Muscle of leg (tissue), 11 donors: ENCODE results near the gene CNNM2. TPM values are rescaled to one million over a fixed set of nuclear protein-coding genes. Genes with fewer than 3 reads are reported as not detected.
"Not testable (repeated sequence)": the region's sequence is repeated elsewhere in the genome, so short reads cannot be mapped to it uniquely, and the experiment has no call there.

Source experiments
- DNase-seq: peaks from one replicate; pipeline ENCODE4 v3.0.0; 2013
- H3K27ac ChIP-seq: one replicate; pipeline ENCODE4 v1.5.1; 2013; ENCODE audit warnings: mild to moderate bottlenecking, low read length, control low read depth
- H3K27me3 ChIP-seq: one replicate; pipeline ENCODE4 v1.6.1; 2013; ENCODE audit warnings: low read length; ENCODE audit not compliant: control insufficient read depth, insufficient read depth
- H3K36me3 ChIP-seq: one replicate; pipeline ENCODE4 v1.6.1; 2013; ENCODE audit warnings: low read length; ENCODE audit not compliant: control insufficient read depth, insufficient read depth
- H3K4me1 ChIP-seq: one replicate; pipeline ENCODE4 v1.6.1; 2013; ENCODE audit warnings: low read length; ENCODE audit not compliant: control insufficient read depth, insufficient read depth
- H3K4me3 ChIP-seq: one replicate; pipeline ENCODE4 v1.5.1; 2013; ENCODE audit warnings: low read length, control low read depth
- H3K9me3 ChIP-seq: replicated peaks from 2 replicates; pipeline ENCODE4 v1.6.1; 2013; ENCODE audit warnings: low read depth, low read length; ENCODE audit not compliant: control insufficient read depth
- WGBS: methylation state at CpG from one replicate; pipeline ENCODE4 v1.1.5; 2013; ENCODE audit warnings: missing lambda C conversion rate; ENCODE audit not compliant: insufficient coverage; 5-methylcytosine and 5-hydroxymethylcytosine counted together
- polyA plus RNA-seq, 8 donors: library from polyadenylated mRNA; unstranded; fragments of 120-200 nt; gene quantifications; one replicate each; pipeline versions ENCODE4 v1.2.1 to v1.2.3, GENCODE V29; 2013; ENCODE audit warnings: inconsistent platforms in 1 of 8, low replicate concordance in 1 of 8; ENCODE audit not compliant: insufficient read length in 8 of 8, insufficient read depth in 1 of 8
- total RNA-seq: library from RNA; stranded (reverse); fragments of 120-200 nt; gene quantifications from one replicate; pipeline ENCODE4 v1.2.4, GENCODE V29; 2013

Gene CNNM2
- total and polyA plus RNA-seq, 9 donors: 2.0 to 4.2 (median 3.5) TPM

DNA sequence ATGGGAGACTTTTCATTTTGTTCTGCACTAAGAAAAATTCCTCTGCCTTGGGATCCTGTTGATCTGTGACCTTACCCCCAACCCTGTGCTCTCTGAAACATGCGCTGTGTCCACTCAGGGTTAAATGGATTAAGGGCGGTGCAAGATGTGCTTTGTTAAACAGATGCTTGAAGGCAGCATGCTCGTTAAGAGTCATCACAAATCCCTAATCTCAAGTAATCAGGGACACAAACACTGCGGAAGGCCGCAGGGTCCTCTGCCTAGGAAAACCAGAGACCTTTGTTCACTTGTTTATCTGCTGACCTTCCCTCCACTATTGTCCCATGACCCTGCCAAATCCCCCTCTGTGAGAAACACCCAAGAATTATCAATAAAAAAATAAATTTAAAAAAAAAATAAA, 212.1 kb downstream of the CNNM2 start:
- not testable (repeated sequence) for H3K4me1 ChIP-seq, H3K4me3 ChIP-seq, H3K27ac ChIP-seq, H3K9me3 ChIP-seq, DNase-seq, H3K27me3 ChIP-seq
- peaks cover 16% of the 10 kb centered on the region for H3K36me3 ChIP-seq
- no CpG with 5 or more reads among the region's 5 CpGs for WGBS

DNA sequence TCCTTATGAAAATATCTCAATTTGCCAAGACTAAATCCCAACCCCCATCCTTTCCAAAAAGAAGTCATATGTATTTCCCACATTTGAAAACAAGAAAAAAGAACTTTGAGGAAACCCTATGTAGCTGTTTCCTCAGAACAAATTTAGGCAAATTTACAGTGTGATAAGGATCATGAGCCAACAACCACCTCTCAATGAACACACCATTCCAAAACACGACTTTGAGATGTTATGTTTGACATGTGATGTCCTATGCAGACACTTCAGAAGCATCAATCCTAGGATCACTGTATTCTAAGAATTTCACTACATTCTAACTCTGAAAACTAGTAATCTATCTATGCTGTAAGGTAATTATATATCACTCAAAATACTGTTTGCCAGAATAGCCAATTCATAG, 212.8 kb downstream of the CNNM2 start:
- no peaks in the 10 kb centered on the region for H3K4me1 ChIP-seq
- no peak overlapping the region for H3K4me3 ChIP-seq
- H3K27me3 ChIP-seq: no peaks in the 10 kb centered on the region
- DNase-seq: no peak
- H3K27ac ChIP-seq: no peak overlapping the region
- no peaks in the 10 kb centered on the region for H3K9me3 ChIP-seq
- peaks cover 15% of the 10 kb centered on the region for H3K36me3 ChIP-seq
- WGBS: no CpG with 5 or more reads among the region's 1 CpG

DNA sequence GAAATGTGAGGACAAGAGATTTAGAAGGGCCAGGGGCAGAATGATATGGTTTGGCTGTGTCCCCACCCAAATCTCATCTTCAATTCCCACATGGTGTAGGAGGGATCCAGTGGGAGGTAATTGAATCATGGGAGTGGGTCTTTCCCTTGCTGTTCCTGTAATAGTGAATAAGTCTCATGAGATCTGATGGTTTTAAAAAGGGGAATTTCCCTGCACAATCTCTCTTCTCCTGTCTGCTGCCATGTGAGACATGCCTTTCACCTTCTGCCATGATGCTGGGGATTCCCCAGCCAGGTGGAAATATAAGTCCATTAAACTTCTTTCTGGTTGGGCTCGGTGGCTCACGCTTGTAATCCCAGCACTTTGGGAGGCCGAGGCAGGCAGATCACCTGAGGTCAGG, 217.1 kb downstream of the CNNM2 start:
- not testable (repeated sequence) for H3K4me3 ChIP-seq, H3K27ac ChIP-seq, DNase-seq, H3K9me3 ChIP-seq, H3K4me1 ChIP-seq, H3K27me3 ChIP-seq
- H3K36me3 ChIP-seq: peaks cover 24% of the 10 kb centered on the region
- WGBS: 92% methylated on average over 2 of the region's 3 CpGs

DNA sequence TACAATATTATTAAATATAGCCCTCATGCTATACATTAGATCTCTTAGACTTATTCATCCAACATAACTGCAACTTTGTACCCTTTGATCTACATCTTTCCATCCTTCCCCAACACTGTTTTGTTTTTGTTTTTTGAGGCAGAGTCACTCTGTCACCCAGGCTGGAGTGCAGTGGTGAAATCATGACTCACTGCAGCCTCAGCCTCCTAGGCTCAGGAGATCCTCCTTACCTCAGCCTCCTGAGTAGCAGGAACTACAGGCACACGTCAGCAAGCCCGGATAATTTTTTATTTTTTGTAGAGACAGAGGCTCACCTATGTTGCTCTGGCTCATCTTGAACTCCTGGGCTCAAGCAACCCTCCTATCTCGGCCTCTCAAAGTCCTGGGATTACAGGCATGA, 221.7 kb downstream of the CNNM2 start:
- H3K27ac ChIP-seq: no peak overlapping the region
- H3K4me3 ChIP-seq: no peak overlapping the region

More for the DNA sequence above, 221.7 kb downstream of the CNNM2 start:
- H3K4me1 ChIP-seq: peaks cover 4% of the 10 kb centered on the region
- DNase-seq: no peak
- no peaks in the 10 kb centered on the region for H3K27me3 ChIP-seq
- WGBS: 90% methylated on average over 2 of the region's 3 CpGs
- no peaks in the 10 kb centered on the region for H3K9me3 ChIP-seq
- peaks cover 21% of the 10 kb centered on the region for H3K36me3 ChIP-seq

Other genes with a start within 250 kb of the CNNM2 start
- 7.6 TPM for gene ARL3, start 203.9 kb upstream of the CNNM2 start, total RNA-seq
- 10 to 100 TPM; 12.3 to 15.8 (median 14.0) TPM for gene ARL3, start 203.9 kb upstream of the CNNM2 start, polyA plus RNA-seq
- 6.6 TPM for gene SFXN2, start 203.7 kb upstream of the CNNM2 start, total RNA-seq
- 1 to 10 TPM; 4.2 to 7.4 (median 6.1) TPM for gene SFXN2, start 203.7 kb upstream of the CNNM2 start, polyA plus RNA-seq
- gene WBP1L, start 174.3 kb upstream of the CNNM2 start, total RNA-seq: 30.7 TPM
- gene WBP1L, start 174.3 kb upstream of the CNNM2 start, polyA plus RNA-seq: 10 to 100 TPM; 35.9 to 57.3 (median 48.9) TPM
- gene CYP17A1, start 80.9 kb upstream of the CNNM2 start, total RNA-seq: 0.66 TPM
- 1 to 10 TPM in 4 of 8 donors, under 1 TPM in 3, not detected in 1; 0.17 to 2.0 (median 1.3) TPM for gene CYP17A1, start 80.9 kb upstream of the CNNM2 start, polyA plus RNA-seq
- gene BORCS7, start 64.0 kb upstream of the CNNM2 start, total RNA-seq: 27.5 TPM
- 10 to 100 TPM; 23.2 to 34.2 (median 27.8) TPM for gene BORCS7, start 64.0 kb upstream of the CNNM2 start, polyA plus RNA-seq
- gene AS3MT, start 48.8 kb upstream of the CNNM2 start, total RNA-seq: 11.9 TPM
- 10 to 100 TPM in 6 of 8 donors, 1 to 10 TPM in 2; 8.3 to 15.3 (median 11.6) TPM for gene AS3MT, start 48.8 kb upstream of the CNNM2 start, polyA plus RNA-seq